HG02610 (cell line): Measurements from ENCODE around the gene MAN1A2.
"Not testable (repeated sequence)": the region's sequence is repeated elsewhere in the genome, so short reads cannot be mapped to it uniquely, and the experiment has no call there.

Experiments
- ATAC-seq: cut with Tn5 transposase; IDR thresholded peaks from one replicate; pipeline ENCODE4 v1.9.1; 2021; ENCODE audit warnings: mild to moderate bottlenecking, moderate library complexity; ENCODE audit not compliant: unreplicated experiment

MAN1A2 gene

GRCh38 chr1:117367046-117368025 is at the start of gene MAN1A2:
Gene MAN1A2 (plus strand): TSS chr1:117367449. CDS start chr1:117368184, 735 bp downstream.
- ATAC-seq = peak; percentile 75

DNA sequence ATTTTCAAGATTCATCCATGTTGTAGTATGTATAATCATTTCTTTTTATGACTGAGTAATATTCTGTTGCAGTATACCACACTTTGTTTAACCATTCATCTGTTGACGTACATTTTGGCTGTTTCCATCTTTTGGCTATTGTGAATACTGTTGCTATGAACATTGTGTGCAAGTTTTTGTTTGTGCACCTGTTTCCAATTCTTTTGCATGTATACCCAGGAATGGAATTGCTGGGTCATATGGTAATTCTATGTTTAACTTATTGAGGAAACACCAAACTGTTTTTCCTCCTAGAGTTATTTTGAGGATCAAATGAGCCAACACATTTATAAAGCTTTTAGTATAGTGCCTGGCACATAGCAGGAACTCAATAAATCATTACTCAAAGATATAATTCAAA is 49.2 kb upstream of the MAN1A2 start:
- ATAC-seq = no peak

GRCh38 chr1:117318426-117318825 is 48.8 kb upstream of the MAN1A2 start:
- ATAC-seq = no peak

DNA sequence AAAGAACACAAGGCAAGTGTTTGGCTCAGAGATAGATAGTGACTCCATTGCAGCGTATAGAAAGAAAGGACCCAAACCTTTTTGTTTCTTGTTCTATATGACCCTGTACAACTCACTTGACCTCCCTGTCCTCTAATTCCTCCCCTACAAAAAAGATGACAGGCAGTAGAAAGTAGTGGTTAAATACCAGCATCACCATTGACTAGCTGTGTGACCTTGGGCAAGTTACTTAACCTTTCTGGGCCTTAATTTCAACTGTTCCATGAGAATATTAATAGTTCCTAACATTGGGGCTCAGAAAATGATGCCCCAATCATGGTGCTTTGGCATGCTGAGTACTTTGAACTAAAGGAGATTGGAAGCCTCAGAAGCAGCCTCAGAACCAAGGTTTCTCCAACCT is 46.7 kb upstream of the MAN1A2 start:
- no peak for ATAC-seq

DNA sequence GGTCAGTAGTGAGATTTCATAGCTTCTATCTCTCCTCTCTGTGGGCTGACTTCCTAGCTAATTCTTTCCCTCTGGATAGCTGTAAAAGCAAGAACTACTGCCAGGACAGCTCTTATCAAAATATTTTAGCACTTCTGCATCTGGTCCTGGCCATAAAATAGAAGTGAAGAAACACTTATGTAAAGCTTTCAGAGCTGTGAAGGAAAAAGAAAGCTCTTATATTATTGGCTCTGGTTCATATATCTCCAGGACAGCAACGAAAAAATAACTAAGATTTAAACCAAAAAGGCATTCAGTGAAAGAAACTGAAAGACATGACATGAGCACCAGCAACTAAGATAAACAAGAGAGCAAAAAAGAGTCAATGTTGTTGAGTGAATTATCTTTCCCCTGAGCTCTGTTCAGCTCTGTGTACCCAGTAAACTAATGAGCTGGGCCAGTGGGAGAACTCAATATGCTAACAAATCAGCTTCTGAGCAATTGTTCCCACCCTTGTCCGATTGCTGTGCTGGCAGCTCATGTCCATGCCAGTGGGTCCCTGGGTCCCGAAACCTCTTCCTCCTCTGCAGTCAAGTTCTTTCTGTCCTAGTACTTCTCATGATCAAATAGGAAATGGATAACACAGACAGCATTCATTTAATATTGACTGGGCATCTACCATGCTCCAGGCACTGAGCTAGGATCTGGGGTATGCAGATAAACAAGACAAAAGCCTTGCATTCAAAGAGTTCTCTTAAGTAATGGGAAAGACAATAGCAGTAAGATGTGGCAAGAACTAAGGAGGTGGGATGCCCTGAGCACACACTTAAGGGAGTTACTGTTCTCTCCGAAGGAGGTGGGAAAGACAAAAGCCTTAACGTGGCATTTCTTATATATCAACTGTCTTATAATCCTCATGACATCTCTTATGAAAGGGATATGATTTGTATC is 45.3 kb upstream of the MAN1A2 start:
- no peak for ATAC-seq

GRCh38 chr1:117324357-117324756 is 42.9 kb upstream of the MAN1A2 start:
- no peak for ATAC-seq

DNA sequence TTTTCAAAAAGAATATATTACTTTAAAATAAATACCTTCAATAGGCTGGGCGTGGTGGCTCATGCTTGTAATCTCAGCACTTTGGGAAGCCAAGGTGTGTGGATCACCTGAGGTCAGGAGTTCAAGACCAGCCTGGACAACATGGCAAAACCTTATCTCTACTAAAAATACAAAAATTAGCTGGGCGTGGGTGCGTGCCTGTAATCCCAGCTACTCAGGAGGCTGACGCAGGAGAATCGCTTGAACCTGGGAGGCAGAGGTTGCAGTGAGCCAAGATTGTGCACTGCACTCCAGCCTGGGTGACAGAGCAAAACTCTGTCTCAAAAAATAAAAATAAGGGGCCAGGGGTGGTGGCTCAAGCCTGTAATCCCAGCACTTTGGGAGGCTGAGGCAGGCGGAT is 41.2 kb upstream of the MAN1A2 start:
- not testable (repeated sequence) for ATAC-seq

- no peak for ATAC-seq
Measured at GRCh38 chr1:117327011-117327410, 40.2 kb upstream of the MAN1A2 start.

DNA sequence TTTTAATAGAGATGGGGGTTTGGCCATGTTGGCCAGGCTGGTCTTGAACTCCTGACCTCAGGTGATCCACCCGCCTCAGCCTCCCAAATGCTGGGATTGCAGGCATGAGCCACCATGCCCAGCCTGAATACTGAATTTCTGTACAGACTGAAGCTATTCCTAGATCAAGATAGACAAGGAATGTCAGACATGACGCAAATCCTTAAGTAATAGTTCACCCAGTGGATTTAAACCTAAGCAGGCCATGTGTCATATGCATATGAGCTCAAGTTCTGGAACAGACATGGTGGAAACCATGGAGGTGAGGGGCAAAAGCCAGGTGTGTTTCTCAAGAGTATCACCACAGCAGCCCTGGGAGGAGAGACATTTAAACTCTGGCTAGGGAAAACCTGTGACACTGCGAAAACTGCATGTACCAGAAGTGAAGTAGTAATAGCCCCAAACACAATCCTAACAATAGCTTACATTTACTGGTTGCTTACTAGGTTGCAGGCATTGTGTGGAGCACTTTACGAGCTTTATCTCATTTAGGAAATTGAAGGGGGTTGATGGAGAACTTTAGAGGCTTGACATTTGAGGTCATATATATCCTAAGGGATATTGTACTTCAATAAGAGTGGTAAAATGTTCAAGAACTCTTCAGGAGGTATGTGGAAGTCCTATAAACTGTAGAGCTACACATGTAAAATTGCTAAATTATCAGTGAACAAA is 31.7 kb upstream of the MAN1A2 start:
- no peak for ATAC-seq

- no peak for ATAC-seq
Measured at GRCh38 chr1:117336088-117336817, 31.0 kb upstream of the MAN1A2 start.

DNA sequence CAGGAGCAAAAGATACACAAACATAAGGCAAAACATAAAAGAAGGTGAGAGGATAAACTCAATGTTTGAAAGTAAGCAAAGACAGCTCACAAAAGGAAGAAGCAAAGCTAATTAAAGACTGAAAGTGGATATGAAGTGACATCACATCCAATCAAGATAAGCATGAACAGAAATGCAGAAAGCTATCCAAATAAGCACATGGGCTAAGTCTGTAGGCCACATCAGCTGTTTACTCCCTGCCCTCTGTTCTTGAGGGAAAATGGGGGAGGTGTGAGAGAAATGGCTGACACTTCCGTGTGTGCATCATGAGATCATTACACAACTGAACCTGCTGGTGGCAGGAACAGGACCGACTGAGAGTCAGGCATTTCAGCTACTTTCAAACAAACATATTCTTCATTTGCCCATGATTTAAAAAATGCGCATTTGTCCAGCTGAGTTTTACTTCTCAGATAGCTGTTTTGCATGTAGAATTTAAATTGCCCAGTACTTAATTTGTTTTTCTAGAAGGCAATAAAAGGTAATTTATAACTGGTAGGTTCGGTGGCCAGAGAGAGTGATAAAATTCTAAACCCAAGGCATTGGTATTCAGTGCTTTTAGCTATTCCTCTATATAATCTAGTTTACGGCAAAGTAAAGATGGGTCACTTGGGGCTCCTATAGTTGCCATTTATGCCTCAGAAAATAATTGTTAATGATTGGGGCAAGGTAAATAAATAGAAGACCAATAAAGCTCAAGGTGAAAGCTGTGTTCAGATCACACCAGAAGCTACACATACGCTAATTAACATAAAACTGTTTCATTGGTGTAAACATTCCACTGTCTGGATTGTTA is 27.2 kb upstream of the MAN1A2 start:
- no peak for ATAC-seq

DNA sequence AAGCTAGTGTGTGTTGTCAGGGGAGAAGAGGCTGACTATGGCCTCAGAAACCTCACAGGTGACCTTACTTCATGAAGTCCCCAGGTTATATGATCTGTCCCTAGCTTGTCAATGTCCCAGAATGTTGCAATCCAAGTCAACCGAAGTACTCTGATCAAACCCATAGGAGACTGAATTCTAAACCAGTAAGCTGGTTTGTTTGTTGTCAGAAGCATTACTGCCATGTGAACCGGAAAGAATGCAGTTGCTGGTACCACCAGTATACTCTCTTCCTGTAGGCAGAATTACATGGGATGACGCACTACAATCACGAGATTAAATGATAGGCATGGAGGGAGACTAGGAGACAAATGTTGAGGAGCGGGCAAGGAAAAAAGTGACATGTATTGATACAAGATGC is 26.1 kb upstream of the MAN1A2 start:
- ATAC-seq = no peak

DNA sequence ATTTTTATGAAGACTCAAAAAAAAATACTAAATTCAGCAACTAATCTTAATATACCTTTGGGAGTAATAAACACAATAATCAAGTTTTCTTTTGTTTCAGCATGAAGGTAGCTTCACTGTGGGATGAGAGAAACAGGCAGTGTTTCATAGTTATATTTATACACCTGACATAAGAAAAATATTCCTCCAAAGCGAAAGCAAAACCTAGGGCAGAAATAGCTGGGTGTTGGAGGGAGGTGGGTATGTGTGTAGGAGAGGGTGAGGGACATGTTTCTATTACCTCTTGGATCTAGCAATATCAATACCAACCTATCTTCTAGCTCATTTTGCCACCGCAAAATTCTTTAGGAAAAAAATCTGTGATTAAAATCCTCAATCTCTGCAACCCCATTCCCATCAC is 24.9 kb upstream of the MAN1A2 start:
- ATAC-seq = no peak

GRCh38 chr1:117346206-117346928 is 20.9 kb upstream of the MAN1A2 start:
- no peak for ATAC-seq

DNA sequence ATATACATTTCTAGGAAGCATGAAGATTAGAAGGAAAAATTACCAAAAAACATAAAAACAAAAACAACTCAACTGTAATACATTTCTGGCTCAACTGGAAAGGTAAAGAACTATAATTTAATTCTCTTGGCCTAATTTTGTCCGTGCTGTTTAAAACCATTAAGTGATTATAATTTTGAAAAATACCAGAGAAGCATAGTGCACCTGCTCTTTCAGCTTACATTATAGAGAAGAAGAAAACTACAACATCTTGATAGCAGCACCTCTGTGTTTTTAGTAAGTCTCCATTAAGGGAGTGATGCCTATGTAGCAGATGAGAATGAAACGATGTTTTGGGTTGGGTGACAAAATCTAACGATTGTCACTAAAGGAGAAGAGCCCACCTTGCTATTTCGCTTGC is 19.3 kb upstream of the MAN1A2 start:
- no peak for ATAC-seq

- ATAC-seq = not testable (repeated sequence)
Measured at GRCh38 chr1:117352695-117353094, 14.6 kb upstream of the MAN1A2 start.

- ATAC-seq = not testable (repeated sequence)
Measured at GRCh38 chr1:117357833-117358603, 9.2 kb upstream of the MAN1A2 start.

- ATAC-seq = not testable (repeated sequence)
Measured at GRCh38 chr1:117358604-117358887, 8.7 kb upstream of the MAN1A2 start.
